ENCODE data around the gene CMTM8.

Gene CMTM8

DNA sequence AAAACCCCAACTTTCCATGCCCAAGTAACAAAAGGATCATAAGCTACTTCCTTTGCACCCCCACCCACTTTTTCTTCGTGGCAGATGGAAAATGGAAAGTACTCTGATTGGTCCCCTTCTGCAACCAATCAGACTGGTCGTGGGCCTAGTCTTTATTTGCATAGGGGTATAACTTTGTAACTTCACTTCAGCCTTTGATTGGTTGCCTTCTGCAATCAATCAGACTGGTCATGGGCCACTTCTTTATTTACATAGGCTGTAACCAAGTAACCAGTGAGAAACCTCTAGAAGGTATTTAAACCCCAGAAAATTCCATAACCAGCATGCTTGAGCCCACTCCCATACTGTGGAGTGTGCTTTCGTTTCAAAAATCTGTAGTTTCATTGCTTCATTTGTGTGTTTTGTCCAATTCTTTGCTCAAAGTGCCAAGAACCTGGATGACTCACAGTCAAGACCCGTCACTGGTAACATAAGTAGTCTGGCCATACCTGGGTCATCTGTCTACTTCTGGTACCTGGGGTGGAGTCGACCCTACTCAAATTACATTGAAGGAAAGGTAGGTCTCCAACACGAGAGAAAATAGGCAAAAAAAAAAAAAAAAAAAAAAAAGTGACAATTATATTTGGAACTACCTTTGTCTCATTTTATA is 41.9 kb downstream of the CMTM8 start:
- no peaks in the 10 kb centered on the region for H3K36me3 ChIP-seq (ENCODE audit: control insufficient read depth in 1 of 2, insufficient read depth in 2 of 2, low read depth in 1 of 2, low read length in 2 of 2)
- no peak overlapping the region for H2BK12ac ChIP-seq (ENCODE audit: low read length in 2 of 2)
- H3K23ac ChIP-seq (ENCODE audit: low read length in 2 of 2), result no peak overlapping the region
- H3K27me3 ChIP-seq (ENCODE audit: control insufficient read depth in 1 of 2, insufficient read depth in 1 of 2, low read length in 2 of 2), result peaks cover 0 to 18% of the 10 kb centered on the region in 2 experiments
- H3K4ac ChIP-seq (ENCODE audit: low read depth in 1 of 2, low read length in 2 of 2), result no peak overlapping the region
- no peak overlapping the region for H3K9ac ChIP-seq (ENCODE audit: low read length)
- H2BK120ac ChIP-seq (ENCODE audit: low read depth, low read length), result no peak overlapping the region
- no peak overlapping the region for H3K4me3 ChIP-seq (ENCODE audit: insufficient read depth in 1 of 2, low read depth in 1 of 2, low read length in 2 of 2)
- no peak overlapping the region for H2BK5ac ChIP-seq (ENCODE audit: low read depth, low read length, poor library complexity, severe bottlenecking)
- no peak overlapping the region for H3K4me2 ChIP-seq (ENCODE audit: low read length, poor library complexity, severe bottlenecking)
- H4K91ac ChIP-seq (ENCODE audit: low read length), result no peak overlapping the region
- H3K27ac ChIP-seq (ENCODE audit: low read length, poor library complexity, severe bottlenecking), result no peak overlapping the region
- no peaks in the 10 kb centered on the region for H3K9me3 ChIP-seq (ENCODE audit: control insufficient read depth, low read length)
- peaks cover 32% of the 10 kb centered on the region for H3K79me1 ChIP-seq (replicated peaks; ENCODE audit: low read length, poor library complexity, severe bottlenecking)
- H2AFZ ChIP-seq (ENCODE audit: low read depth, low read length), result no peak overlapping the region
- no peak overlapping the region for H3K18ac ChIP-seq (ENCODE audit: low read depth in 1 of 2, low read length in 2 of 2)
- no peak for DNase-seq
- H2BK15ac ChIP-seq (ENCODE audit: low read depth, poor library complexity, severe bottlenecking), result no peak overlapping the region
- H2AK5ac ChIP-seq (ENCODE audit: low read length, severe bottlenecking), result no peak overlapping the region
- H3K14ac ChIP-seq (ENCODE audit: low read length in 2 of 2), result no peak overlapping the region
- no peak overlapping the region for H4K8ac ChIP-seq (ENCODE audit: low read length)
- WGBS, result 89% methylated on average over 5 of the region's 6 CpGs
- H3K4me1 ChIP-seq (ENCODE audit: control insufficient read depth, insufficient read depth, low read depth, low read length), result peaks cover 3% of the 10 kb centered on the region

DNA sequence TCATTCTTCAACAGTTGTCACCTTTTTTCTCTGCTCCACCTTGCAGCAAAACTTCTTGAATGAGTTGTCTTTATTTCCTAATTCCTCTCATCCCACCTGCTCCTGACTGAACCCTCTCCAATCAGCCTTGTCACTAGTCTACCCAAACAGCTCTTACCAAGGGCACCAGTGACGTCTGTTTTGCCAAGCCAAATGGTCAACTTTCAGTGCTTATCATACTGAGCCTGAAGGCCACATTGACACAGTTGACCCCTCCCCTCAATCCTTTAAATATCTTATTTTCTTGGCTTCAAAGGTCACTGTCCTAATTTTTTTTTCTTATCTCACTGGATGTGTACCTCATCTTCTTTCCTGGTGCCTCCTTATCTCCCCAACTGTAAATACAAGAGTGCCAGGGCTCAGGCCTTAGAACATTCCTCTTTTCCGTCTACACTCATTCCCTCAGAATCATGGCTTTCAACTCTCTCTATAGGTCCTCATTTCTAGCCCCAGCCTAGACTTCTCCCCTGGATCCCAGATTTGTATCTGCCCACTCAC is 43.2 kb downstream of the CMTM8 start:
- Histone ChIP-seq H3K27ac (ENCODE audit: low read length, poor library complexity, severe bottlenecking) (no peak overlapping the region), H2AFZ (ENCODE audit: low read depth, low read length) (no peak overlapping the region), H3K4ac (ENCODE audit: low read depth in 1 of 2, low read length in 2 of 2) (no peak overlapping the region), H3K4me1 (ENCODE audit: control insufficient read depth, insufficient read depth, low read depth, low read length) (peaks cover 3% of the 10 kb centered on the region), H2BK120ac (ENCODE audit: low read depth, low read length) (no peak overlapping the region), H2AK5ac (ENCODE audit: low read length, severe bottlenecking) (no peak overlapping the region), H3K9ac (ENCODE audit: low read length) (no peak overlapping the region), H3K14ac (ENCODE audit: low read length in 2 of 2) (no peak overlapping the region), H2BK5ac (ENCODE audit: low read depth, low read length, poor library complexity, severe bottlenecking) (no peak overlapping the region), H3K79me1 (replicated peaks; ENCODE audit: low read length, poor library complexity, severe bottlenecking) (peaks cover 30% of the 10 kb centered on the region), H3K36me3 (ENCODE audit: control insufficient read depth in 1 of 2, insufficient read depth in 2 of 2, low read depth in 1 of 2, low read length in 2 of 2) (no peaks in the 10 kb centered on the region), H3K23ac (ENCODE audit: low read length in 2 of 2) (no peak overlapping the region), H2BK12ac (ENCODE audit: low read length in 2 of 2) (no peak overlapping the region), H3K4me2 (ENCODE audit: low read length, poor library complexity, severe bottlenecking) (no peak overlapping the region), H3K4me3 (ENCODE audit: insufficient read depth in 1 of 2, low read depth in 1 of 2, low read length in 2 of 2) (no peak overlapping the region), H3K18ac (ENCODE audit: low read depth in 1 of 2, low read length in 2 of 2) (no peak overlapping the region), H3K27me3 (ENCODE audit: control insufficient read depth in 1 of 2, insufficient read depth in 1 of 2, low read length in 2 of 2) (peaks cover 0 to 13% of the 10 kb centered on the region in 2 experiments), H4K91ac (ENCODE audit: low read length) (no peak overlapping the region), H2BK15ac (ENCODE audit: low read depth, poor library complexity, severe bottlenecking) (no peak overlapping the region), H3K9me3 (ENCODE audit: control insufficient read depth, low read length) (no peaks in the 10 kb centered on the region), H4K8ac (ENCODE audit: low read length) (no peak overlapping the region)
- no peak for DNase-seq
- WGBS, result 74% methylated on average over 2 of the region's 2 CpGs

DNA sequence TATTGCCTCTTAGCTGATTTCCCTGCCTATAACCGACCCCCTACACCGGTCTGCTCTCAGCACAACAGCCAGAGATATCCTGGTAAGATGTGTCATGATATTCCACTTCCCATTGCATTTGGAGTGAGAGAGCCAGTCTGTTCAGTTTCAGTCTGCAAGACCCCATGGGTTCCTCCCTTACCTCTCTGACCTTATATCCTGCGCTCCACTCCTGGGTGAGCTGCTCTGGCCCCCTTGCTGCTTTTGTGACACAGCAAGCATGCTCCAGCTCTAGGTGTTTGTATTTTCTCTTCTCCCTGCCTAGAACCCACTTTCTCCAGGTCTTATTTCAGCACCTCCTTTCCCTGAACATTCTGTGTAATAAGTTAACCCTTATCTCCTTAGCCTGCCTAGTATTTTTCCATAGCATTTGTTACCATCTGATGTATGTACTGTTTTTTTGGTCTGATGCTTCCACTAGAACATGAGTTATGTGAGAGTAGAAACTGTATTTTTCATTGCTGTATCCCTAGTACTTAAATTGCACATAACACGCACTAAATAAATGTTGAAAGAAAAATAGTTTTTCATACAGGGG is 44.2 kb downstream of the CMTM8 start:
- H3K36me3 ChIP-seq (ENCODE audit: control insufficient read depth in 1 of 2, insufficient read depth in 2 of 2, low read depth in 1 of 2, low read length in 2 of 2), result no peaks in the 10 kb centered on the region
- no peak overlapping the region for H3K18ac ChIP-seq (ENCODE audit: low read depth in 1 of 2, low read length in 2 of 2)
- 99% methylated on average over 4 of the region's 4 CpGs for WGBS
- H3K4ac ChIP-seq (ENCODE audit: low read depth in 1 of 2, low read length in 2 of 2), result no peak overlapping the region
- H3K4me1 ChIP-seq (ENCODE audit: control insufficient read depth, insufficient read depth, low read depth, low read length), result peaks cover 3% of the 10 kb centered on the region
- no peaks in the 10 kb centered on the region for H3K9me3 ChIP-seq (ENCODE audit: control insufficient read depth, low read length)
- peaks cover 21% of the 10 kb centered on the region for H3K79me1 ChIP-seq (replicated peaks; ENCODE audit: low read length, poor library complexity, severe bottlenecking)
- no peak overlapping the region for H4K8ac ChIP-seq (ENCODE audit: low read length)
- H4K91ac ChIP-seq (ENCODE audit: low read length), result no peak overlapping the region
- H2AK5ac ChIP-seq (ENCODE audit: low read length, severe bottlenecking), result no peak overlapping the region
- H2BK120ac ChIP-seq (ENCODE audit: low read depth, low read length), result no peak overlapping the region
- H3K14ac ChIP-seq (ENCODE audit: low read length in 2 of 2), result no peak overlapping the region
- H3K27me3 ChIP-seq (ENCODE audit: control insufficient read depth in 1 of 2, insufficient read depth in 1 of 2, low read length in 2 of 2), result peaks cover 0 to 12% of the 10 kb centered on the region in 2 experiments
- H3K4me2 ChIP-seq (ENCODE audit: low read length, poor library complexity, severe bottlenecking), result no peak overlapping the region
- no peak overlapping the region for H2BK5ac ChIP-seq (ENCODE audit: low read depth, low read length, poor library complexity, severe bottlenecking)
- no peak overlapping the region for H2AFZ ChIP-seq (ENCODE audit: low read depth, low read length)
- no peak overlapping the region for H2BK15ac ChIP-seq (ENCODE audit: low read depth, poor library complexity, severe bottlenecking)
- DNase-seq, result no peak
- no peak overlapping the region for H3K4me3 ChIP-seq (ENCODE audit: insufficient read depth in 1 of 2, low read depth in 1 of 2, low read length in 2 of 2)
- H2BK12ac ChIP-seq (ENCODE audit: low read length in 2 of 2), result no peak overlapping the region
- no peak overlapping the region for H3K9ac ChIP-seq (ENCODE audit: low read length)
- no peak overlapping the region for H3K23ac ChIP-seq (ENCODE audit: low read length in 2 of 2)
- no peak overlapping the region for H3K27ac ChIP-seq (ENCODE audit: low read length, poor library complexity, severe bottlenecking)

DNA sequence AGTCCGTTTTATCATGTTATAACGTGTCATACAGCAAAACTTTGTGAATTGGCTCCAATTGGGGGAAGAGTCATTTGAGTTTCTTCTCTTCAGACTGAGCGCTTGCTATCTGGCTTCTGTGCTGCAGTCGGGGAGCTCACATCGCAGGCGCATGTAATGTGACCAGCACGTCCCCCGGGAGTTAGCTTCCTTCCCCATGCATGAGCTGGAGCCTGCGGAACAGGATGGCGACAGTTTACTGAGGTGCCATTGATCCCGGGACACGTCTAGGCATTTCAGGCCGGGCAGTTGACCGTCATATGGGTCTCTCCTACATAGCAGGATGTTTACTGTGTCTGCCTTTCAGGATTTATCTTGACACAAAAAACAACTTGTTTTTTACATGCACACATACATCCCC is 44.8 kb downstream of the CMTM8 start:
- Histone ChIP-seq H2AK5ac (ENCODE audit: low read length, severe bottlenecking) (no peak overlapping the region), H3K4ac (ENCODE audit: low read depth in 1 of 2, low read length in 2 of 2) (no peak overlapping the region), H3K36me3 (ENCODE audit: control insufficient read depth in 1 of 2, insufficient read depth in 2 of 2, low read depth in 1 of 2, low read length in 2 of 2) (no peaks in the 10 kb centered on the region), H2BK120ac (ENCODE audit: low read depth, low read length) (no peak overlapping the region), H3K23ac (ENCODE audit: low read length in 2 of 2) (no peak overlapping the region), H3K9me3 (ENCODE audit: control insufficient read depth, low read length) (no peaks in the 10 kb centered on the region), H3K27ac (ENCODE audit: low read length, poor library complexity, severe bottlenecking) (no peak overlapping the region), H2BK12ac (ENCODE audit: low read length in 2 of 2) (no peak overlapping the region), H3K79me1 (replicated peaks; ENCODE audit: low read length, poor library complexity, severe bottlenecking) (peaks cover 20% of the 10 kb centered on the region), H3K4me3 (ENCODE audit: insufficient read depth in 1 of 2, low read depth in 1 of 2, low read length in 2 of 2) (no peak overlapping the region), H3K9ac (ENCODE audit: low read length) (no peak overlapping the region), H2BK5ac (ENCODE audit: low read depth, low read length, poor library complexity, severe bottlenecking) (no peak overlapping the region), H2BK15ac (ENCODE audit: low read depth, poor library complexity, severe bottlenecking) (no peak overlapping the region), H4K91ac (ENCODE audit: low read length) (no peak overlapping the region), H4K8ac (ENCODE audit: low read length) (no peak overlapping the region), H3K18ac (ENCODE audit: low read depth in 1 of 2, low read length in 2 of 2) (no peak overlapping the region), H3K4me2 (ENCODE audit: low read length, poor library complexity, severe bottlenecking) (no peak overlapping the region), H3K27me3 (ENCODE audit: control insufficient read depth in 1 of 2, insufficient read depth in 1 of 2, low read length in 2 of 2) (peaks cover 0 to 9% of the 10 kb centered on the region in 2 experiments), H3K4me1 (ENCODE audit: control insufficient read depth, insufficient read depth, low read depth, low read length) (peaks cover 3% of the 10 kb centered on the region), H3K14ac (ENCODE audit: low read length in 2 of 2) (no peak overlapping the region), H2AFZ (ENCODE audit: low read depth, low read length) (no peak overlapping the region)
- no peak for DNase-seq
- 59% methylated on average over 14 of the region's 14 CpGs for WGBS
